ENCODE data around the gene CCDC9.
A peak's percentile ranks its signal among the peaks of the same experiment; 100 is the strongest.

Gene CCDC9

DNA sequence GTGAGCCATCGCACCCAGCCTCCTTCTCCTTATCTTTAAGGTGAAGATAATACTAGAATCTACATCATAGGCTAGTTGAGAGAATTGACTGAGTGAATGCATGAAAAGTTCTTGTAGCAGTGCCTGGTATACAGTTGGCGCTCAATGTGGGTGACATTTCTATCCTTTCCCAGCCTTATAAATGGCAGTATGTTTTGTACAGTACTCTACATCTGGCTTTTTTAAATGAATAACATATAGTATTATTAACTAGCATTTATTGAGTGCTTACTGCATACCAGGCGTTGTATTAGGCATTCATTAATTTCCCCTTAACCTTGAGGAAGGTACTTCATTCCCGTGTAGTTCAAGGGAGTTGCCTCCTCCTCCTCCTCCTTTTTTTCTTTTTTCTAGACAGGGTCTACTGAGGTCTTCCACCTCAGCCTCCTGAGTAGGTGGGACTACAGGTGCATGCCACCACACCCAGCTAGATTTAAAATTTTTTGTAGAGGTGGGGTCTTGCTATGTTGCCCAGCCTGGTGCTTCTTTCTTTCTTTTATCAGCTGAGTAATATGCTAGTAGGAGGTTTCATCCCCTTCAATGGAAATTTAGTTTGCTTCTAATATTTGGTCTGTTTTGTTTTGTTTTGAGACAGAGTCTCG, 56.2 kb downstream of the CCDC9 start:
- TF ChIP-seq, protein P1, sequence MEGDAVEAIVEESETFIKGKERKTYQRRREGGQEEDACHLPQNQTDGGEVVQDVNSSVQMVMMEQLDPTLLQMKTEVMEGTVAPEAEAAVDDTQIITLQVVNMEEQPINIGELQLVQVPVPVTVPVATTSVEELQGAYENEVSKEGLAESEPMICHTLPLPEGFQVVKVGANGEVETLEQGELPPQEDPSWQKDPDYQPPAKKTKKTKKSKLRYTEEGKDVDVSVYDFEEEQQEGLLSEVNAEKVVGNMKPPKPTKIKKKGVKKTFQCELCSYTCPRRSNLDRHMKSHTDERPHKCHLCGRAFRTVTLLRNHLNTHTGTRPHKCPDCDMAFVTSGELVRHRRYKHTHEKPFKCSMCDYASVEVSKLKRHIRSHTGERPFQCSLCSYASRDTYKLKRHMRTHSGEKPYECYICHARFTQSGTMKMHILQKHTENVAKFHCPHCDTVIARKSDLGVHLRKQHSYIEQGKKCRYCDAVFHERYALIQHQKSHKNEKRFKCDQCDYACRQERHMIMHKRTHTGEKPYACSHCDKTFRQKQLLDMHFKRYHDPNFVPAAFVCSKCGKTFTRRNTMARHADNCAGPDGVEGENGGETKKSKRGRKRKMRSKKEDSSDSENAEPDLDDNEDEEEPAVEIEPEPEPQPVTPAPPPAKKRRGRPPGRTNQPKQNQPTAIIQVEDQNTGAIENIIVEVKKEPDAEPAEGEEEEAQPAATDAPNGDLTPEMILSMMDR (IDR thresholded peaks at IDR 0.05; ENCODE audit: low read depth, low read length): no peak
- in situ Hi-C loops (cut with HindIII; ENCODE audit: low sequenced_read_pairs): no loop called here
- no peak for DNase-seq (ENCODE audit: low read depth, low spot score)
- no peak overlapping the region for H3K4me3 ChIP-seq (ENCODE audit: low read depth, low read length)

GRCh38 chr19:47313754-47314295, 57.5 kb downstream of the CCDC9 start:
- no peak overlapping the region for H3K4me3 ChIP-seq (ENCODE audit: low read depth, low read length)
- in situ Hi-C loops (cut with HindIII; ENCODE audit: low sequenced_read_pairs): no loop called here
- no peak for DNase-seq (ENCODE audit: low read depth, low spot score)
- TF ChIP-seq, protein P1 (IDR thresholded peaks at IDR 0.05; ENCODE audit: low read depth, low read length): no peak

- H3K4me3 ChIP-seq (ENCODE audit: low read depth, low read length): no peak overlapping the region
- peak; percentile 91 for DNase-seq (ENCODE audit: low read depth, low spot score)
- TF ChIP-seq, protein P1 (IDR thresholded peaks at IDR 0.05; ENCODE audit: low read depth, low read length): no peak
- in situ Hi-C loops (cut with HindIII; ENCODE audit: low sequenced_read_pairs): no loop called here
These were observed 58.9 kb downstream of the CCDC9 start for GRCh38 chr19:47315125-47315821.

DNA sequence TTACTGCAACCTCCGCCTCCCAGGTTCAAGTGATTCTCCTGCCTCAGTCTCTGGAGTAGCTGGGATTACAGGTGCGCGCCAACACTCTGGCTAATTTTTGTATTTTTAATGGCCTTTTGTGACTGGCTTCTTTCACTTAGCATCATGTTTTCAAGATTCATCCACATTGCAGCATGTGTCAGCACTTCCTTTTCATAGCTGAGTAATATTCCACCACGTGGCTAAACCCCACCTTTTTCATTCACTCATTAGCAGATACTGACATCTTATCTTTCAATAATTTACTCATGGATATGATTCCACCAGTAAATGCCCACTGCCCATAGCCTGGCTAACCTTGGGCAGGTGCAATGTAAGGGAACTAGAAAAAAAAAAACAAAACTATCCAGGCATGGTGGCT, 60.2 kb downstream of the CCDC9 start:
- DNase-seq (ENCODE audit: low read depth, low spot score): no peak
- in situ Hi-C loops (cut with HindIII; ENCODE audit: low sequenced_read_pairs): no loop called here
- H3K4me3 ChIP-seq (ENCODE audit: low read depth, low read length): no peak overlapping the region
- TF ChIP-seq, protein P1 (IDR thresholded peaks at IDR 0.05; ENCODE audit: low read depth, low read length): no peak

- TF ChIP-seq, protein P1 (IDR thresholded peaks at IDR 0.05; ENCODE audit: low read depth, low read length): no peak
- no peak overlapping the region for H3K4me3 ChIP-seq (ENCODE audit: low read depth, low read length)
- DNase-seq (ENCODE audit: low read depth, low spot score): no peak
- in situ Hi-C loops (cut with HindIII; ENCODE audit: low sequenced_read_pairs): no loop called here
These were observed 63.9 kb downstream of the CCDC9 start for GRCh38 chr19:47319923-47320871.

Measured in astrocyte of the spinal cord (primary cell).